Vagina (tissue), 2 donors: ENCODE measurements around the gene CYRIA.

Source experiments
- POLR2A ChIP-seq, 2 donors: fragments of 450-650 bp; IDR thresholded peaks; one replicate each; pipeline ENCODE4 v1.6.1; 2017; ENCODE audit warnings: antibody characterized with exemption in 2 of 2, mild to moderate bottlenecking in 2 of 2, moderate library complexity in 2 of 2
- POLR2AphosphoS5 ChIP-seq, 2 donors: sonication (generic); formaldehyde crosslinking; IDR thresholded peaks; one replicate each; pipeline ENCODE4 v1.9.0; 2017; ENCODE audit warnings: antibody characterized with exemption in 2 of 2, mild to moderate bottlenecking in 2 of 2, low read depth in 1 of 2; ENCODE audit not compliant: insufficient read depth in 1 of 2
- TF ChIP-seq, protein P1 (sequence below), 3 experiments: fragments of 450-650 bp in 2 of 3; fragments of 200-600 bp in 1 of 3; sonication (generic) in 1 of 3; IDR thresholded peaks; one replicate each; pipeline ENCODE4 v1.5.1; 2017 to 2019; ENCODE audit warnings: antibody characterized with exemption in 3 of 3, mild to moderate bottlenecking in 2 of 3, moderate library complexity in 2 of 3

GRCh38 chr2:16660556-16660955 lies 5.1 kb downstream of the CYRIA start:
- TF ChIP-seq POLR2AphosphoS5 (IDR thresholded peaks at IDR 0.05; ENCODE audit: insufficient read depth in 1 of 2, low read depth in 1 of 2) (no peak), POLR2A (IDR thresholded peaks at IDR 0.05) (no peak)
- TF ChIP-seq, protein P1, sequence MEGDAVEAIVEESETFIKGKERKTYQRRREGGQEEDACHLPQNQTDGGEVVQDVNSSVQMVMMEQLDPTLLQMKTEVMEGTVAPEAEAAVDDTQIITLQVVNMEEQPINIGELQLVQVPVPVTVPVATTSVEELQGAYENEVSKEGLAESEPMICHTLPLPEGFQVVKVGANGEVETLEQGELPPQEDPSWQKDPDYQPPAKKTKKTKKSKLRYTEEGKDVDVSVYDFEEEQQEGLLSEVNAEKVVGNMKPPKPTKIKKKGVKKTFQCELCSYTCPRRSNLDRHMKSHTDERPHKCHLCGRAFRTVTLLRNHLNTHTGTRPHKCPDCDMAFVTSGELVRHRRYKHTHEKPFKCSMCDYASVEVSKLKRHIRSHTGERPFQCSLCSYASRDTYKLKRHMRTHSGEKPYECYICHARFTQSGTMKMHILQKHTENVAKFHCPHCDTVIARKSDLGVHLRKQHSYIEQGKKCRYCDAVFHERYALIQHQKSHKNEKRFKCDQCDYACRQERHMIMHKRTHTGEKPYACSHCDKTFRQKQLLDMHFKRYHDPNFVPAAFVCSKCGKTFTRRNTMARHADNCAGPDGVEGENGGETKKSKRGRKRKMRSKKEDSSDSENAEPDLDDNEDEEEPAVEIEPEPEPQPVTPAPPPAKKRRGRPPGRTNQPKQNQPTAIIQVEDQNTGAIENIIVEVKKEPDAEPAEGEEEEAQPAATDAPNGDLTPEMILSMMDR (IDR thresholded peaks at IDR 0.05), result no peak
